ENCODE measurements around the gene TUT7.

The TUT7 gene

GRCh38 chr9:86355814-86356213, 1.6 kb upstream of the TUT7 start:
- peak; percentile 89 for DNase-seq (ENCODE audit: low read depth)
- H3K4me3 ChIP-seq (ENCODE audit: low read length), result no peak overlapping the region
- TF ChIP-seq CTCF (IDR thresholded peaks at IDR 0.05; ENCODE audit: insufficient read depth, low read depth, low read length, missing control alignments), result peak; percentile 31

- no peak for TF ChIP-seq CTCF (IDR thresholded peaks at IDR 0.05; ENCODE audit: insufficient read depth, low read depth, low read length, missing control alignments)
- no peak for DNase-seq (ENCODE audit: low read depth)
- peak overlapping the region; percentile 67 for H3K4me3 ChIP-seq (ENCODE audit: low read length)
Measured at GRCh38 chr9:86354818-86355309, 654 bp upstream of the TUT7 start.

GRCh38 chr9:86353655-86354010, 577 bp downstream of the TUT7 start:
- peak overlapping the region; percentile 95 for H3K4me3 ChIP-seq (ENCODE audit: low read length)
- peak; percentile 81 for DNase-seq (ENCODE audit: low read depth)
- TF ChIP-seq CTCF (IDR thresholded peaks at IDR 0.05; ENCODE audit: insufficient read depth, low read depth, low read length, missing control alignments), result no peak

- H3K4me3 ChIP-seq (ENCODE audit: low read length), result peak overlapping the region; percentile 95
- TF ChIP-seq CTCF (IDR thresholded peaks at IDR 0.05; ENCODE audit: insufficient read depth, low read depth, low read length, missing control alignments), result no peak
- peak; percentile 35 for DNase-seq (ENCODE audit: low read depth)
Measured at GRCh38 chr9:86352440-86353077, 1.7 kb downstream of the TUT7 start.

GRCh38 chr9:86351880-86352279, 2.3 kb downstream of the TUT7 start:
- TF ChIP-seq CTCF (IDR thresholded peaks at IDR 0.05; ENCODE audit: insufficient read depth, low read depth, low read length, missing control alignments), result no peak
- H3K4me3 ChIP-seq (ENCODE audit: low read length), result peak overlapping the region; percentile 95
- no peak for DNase-seq (ENCODE audit: low read depth)

- no peak for DNase-seq (ENCODE audit: low read depth)
- H3K4me3 ChIP-seq (ENCODE audit: low read length), result peak overlapping the region; percentile 6
- TF ChIP-seq CTCF (IDR thresholded peaks at IDR 0.05; ENCODE audit: insufficient read depth, low read depth, low read length, missing control alignments), result no peak
Measured at GRCh38 chr9:86350006-86350760, 4.0 kb downstream of the TUT7 start.
